Endodermal cell (in vitro differentiated cells): Measurements from ENCODE around the gene SSB. TPM values are rescaled to one million over a fixed set of nuclear protein-coding genes. Genes with fewer than 3 reads are reported as not detected.
"Not testable (repeated sequence)": the region's sequence is repeated elsewhere in the genome, so short reads cannot be mapped to it uniquely, and the experiment has no call there.

ENCODE experiments used
- DNase-seq: peaks from one replicate; pipeline ENCODE4 v3.0.0-alpha.2; 2017
- H3K27ac ChIP-seq: 2 replicates; pipeline ENCODE4 v1.5.1; 2013; ENCODE audit warnings: mild to moderate bottlenecking, low read depth, low read length, moderate library complexity
- H3K27me3 ChIP-seq: 2 replicates; pipeline ENCODE4 v1.6.1; 2013; ENCODE audit warnings: mild to moderate bottlenecking, low read length, moderate library complexity; ENCODE audit not compliant: insufficient read depth, control insufficient read depth, poor library complexity, severe bottlenecking
- H3K36me3 ChIP-seq: 2 replicates; pipeline ENCODE4 v1.7.0; 2013; ENCODE audit warnings: mild to moderate bottlenecking, low read length, moderate library complexity; ENCODE audit not compliant: control insufficient read depth, insufficient read depth
- H3K4me1 ChIP-seq: one replicate; pipeline ENCODE4 v1.7.0; 2013; ENCODE audit warnings: low read length; ENCODE audit not compliant: control insufficient read depth, insufficient read depth
- H3K4me3 ChIP-seq: 2 replicates; pipeline ENCODE4 v1.5.1; 2013; ENCODE audit warnings: mild to moderate bottlenecking, low read length, moderate library complexity
- H3K9ac ChIP-seq: 2 replicates; pipeline ENCODE4 v1.6.1; 2013; ENCODE audit warnings: mild to moderate bottlenecking, low read length, moderate library complexity; ENCODE audit not compliant: poor library complexity, severe bottlenecking; ENCODE audit errors: extremely low read depth
- H3K9me3 ChIP-seq: 2 replicates; pipeline ENCODE4 v1.6.1; 2013; ENCODE audit warnings: mild to moderate bottlenecking, low read length, moderate library complexity; ENCODE audit not compliant: control insufficient read depth
- H3K27ac Mint-ChIP-seq: 2 replicates; pipeline ENCODE4 v1.8.0; 2020; ENCODE audit warnings: mixed read lengths
- H3K27me3 Mint-ChIP-seq: 2 replicates; pipeline ENCODE4 v1.8.0; 2021; ENCODE audit warnings: mild to moderate bottlenecking, mixed read lengths; ENCODE audit not compliant: insufficient read depth
- H3K36me3 Mint-ChIP-seq: 2 replicates; pipeline ENCODE4 v1.8.0; 2020; ENCODE audit warnings: low read depth, mixed read lengths
- H3K4me1 Mint-ChIP-seq: 2 replicates; pipeline ENCODE4 v1.8.0; 2020; ENCODE audit warnings: mixed read lengths
- H3K4me3 Mint-ChIP-seq: 2 replicates; pipeline ENCODE4 v1.8.0; 2020; ENCODE audit warnings: mild to moderate bottlenecking, moderate library complexity, mixed read lengths
- H3K9me3 Mint-ChIP-seq: 2 replicates; pipeline ENCODE4 v1.8.0; 2020; ENCODE audit warnings: mild to moderate bottlenecking, mixed read lengths
- WGBS, 2 experiments: methylation state at CpG; one replicate each; pipeline versions ENCODE4 v1.1.5 to v1.1.7; 2013; ENCODE audit warnings: missing lambda C conversion rate in 2 of 2, mixed read lengths in 1 of 2; ENCODE audit not compliant: insufficient coverage in 1 of 2, insufficient read length in 1 of 2; 5-methylcytosine and 5-hydroxymethylcytosine counted together
- total RNA-seq, 2 donors: library from RNA; stranded (reverse); fragmentation: NEBNext Ultra II Directional in 1 of 2; extraction: Animal tissue kit (Norgen Biotek cat#: 25700) in 1 of 2; gene quantifications; 2 replicates in 1 of 2; 3 replicates in 1 of 2; pipeline ENCODE4 v1.2.1, GENCODE V29; 2021
- TF ChIP-seq, protein P1 (sequence below): fragments of 200-600 bp; sonication (generic); conservative IDR thresholded peaks from 2 replicates; pipeline ENCODE4 v1.5.0; 2021; ENCODE audit warnings: antibody characterized with exemption, mild to moderate bottlenecking

The SSB gene
- total RNA-seq, 2 donors from 2014 or later = 182 to 208 TPM

DNA sequence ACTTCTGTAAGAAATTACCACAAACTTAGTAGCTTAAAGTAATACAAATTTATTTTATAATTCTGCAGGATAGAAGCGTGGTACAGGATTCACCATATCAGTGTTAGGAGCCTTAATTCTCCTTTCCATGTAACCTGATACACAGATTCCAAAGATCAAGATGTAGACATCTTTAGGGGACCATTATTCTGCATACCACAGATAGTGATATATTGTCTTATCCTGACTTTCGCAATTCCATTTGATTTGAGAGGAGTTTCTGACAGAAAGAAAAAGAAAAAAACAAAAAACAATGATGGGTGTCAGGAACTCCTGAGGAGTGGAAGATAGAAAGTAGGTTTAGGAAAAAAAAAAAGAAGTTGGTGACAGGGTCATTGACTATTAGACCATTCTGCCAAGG lies 40.9 kb upstream of the SSB start:
- DNase-seq = no peak
- peaks cover 32% of the 10 kb centered on the region for H3K36me3 Mint-ChIP-seq
- TF ChIP-seq, protein P1, sequence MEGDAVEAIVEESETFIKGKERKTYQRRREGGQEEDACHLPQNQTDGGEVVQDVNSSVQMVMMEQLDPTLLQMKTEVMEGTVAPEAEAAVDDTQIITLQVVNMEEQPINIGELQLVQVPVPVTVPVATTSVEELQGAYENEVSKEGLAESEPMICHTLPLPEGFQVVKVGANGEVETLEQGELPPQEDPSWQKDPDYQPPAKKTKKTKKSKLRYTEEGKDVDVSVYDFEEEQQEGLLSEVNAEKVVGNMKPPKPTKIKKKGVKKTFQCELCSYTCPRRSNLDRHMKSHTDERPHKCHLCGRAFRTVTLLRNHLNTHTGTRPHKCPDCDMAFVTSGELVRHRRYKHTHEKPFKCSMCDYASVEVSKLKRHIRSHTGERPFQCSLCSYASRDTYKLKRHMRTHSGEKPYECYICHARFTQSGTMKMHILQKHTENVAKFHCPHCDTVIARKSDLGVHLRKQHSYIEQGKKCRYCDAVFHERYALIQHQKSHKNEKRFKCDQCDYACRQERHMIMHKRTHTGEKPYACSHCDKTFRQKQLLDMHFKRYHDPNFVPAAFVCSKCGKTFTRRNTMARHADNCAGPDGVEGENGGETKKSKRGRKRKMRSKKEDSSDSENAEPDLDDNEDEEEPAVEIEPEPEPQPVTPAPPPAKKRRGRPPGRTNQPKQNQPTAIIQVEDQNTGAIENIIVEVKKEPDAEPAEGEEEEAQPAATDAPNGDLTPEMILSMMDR = no peak
- H3K4me1 Mint-ChIP-seq = no peaks in the 10 kb centered on the region
- Histone ChIP-seq H3K27me3 (no peaks in the 10 kb centered on the region), H3K9ac (no peak overlapping the region), H3K4me1 (no peaks in the 10 kb centered on the region), H3K27ac (no peak overlapping the region), H3K36me3 (no peaks in the 10 kb centered on the region), H3K4me3 (peak overlapping the region; percentile 7), H3K9me3 (peaks cover 18% of the 10 kb centered on the region)
- peaks cover 24% of the 10 kb centered on the region for H3K9me3 Mint-ChIP-seq
- H3K4me3 Mint-ChIP-seq = no peak overlapping the region
- H3K27ac Mint-ChIP-seq = no peak overlapping the region
- 82 to 89% methylated on average over 2 of the region's 2 CpGs for WGBS, 2 experiments
- no peaks in the 10 kb centered on the region for H3K27me3 Mint-ChIP-seq

DNA sequence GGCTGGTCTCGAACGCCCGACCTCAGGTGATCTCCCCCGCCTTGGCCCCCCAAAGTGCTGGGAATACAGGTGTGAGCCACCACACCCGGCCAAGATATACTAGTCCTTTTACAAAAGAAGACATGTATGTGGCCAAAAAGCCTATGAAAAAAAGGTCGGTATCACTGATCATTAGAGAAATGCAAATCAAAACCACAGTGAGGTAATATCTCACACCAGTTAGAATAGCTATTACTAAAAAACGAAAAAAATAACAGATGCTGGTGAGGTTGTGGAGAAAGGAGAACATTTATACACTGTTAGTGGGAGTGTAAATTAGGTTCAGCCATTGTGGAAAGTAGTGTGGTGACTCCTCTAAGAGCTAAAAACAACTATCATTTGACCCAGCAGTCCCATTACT lies 38.7 kb upstream of the SSB start:
- TF ChIP-seq, protein P1 = no peak
- Histone ChIP-seq H3K9ac (no peak overlapping the region), H3K27ac (no peak overlapping the region), H3K27me3 (no peaks in the 10 kb centered on the region), H3K4me1 (no peaks in the 10 kb centered on the region), H3K9me3 (peaks cover 18% of the 10 kb centered on the region), H3K36me3 (no peaks in the 10 kb centered on the region), H3K4me3 (no peak overlapping the region)
- WGBS, 2 experiments = 67% methylated on average over 7 of the region's 7 CpGs; no CpG with 5 or more reads in 1 of the 2 experiments
- no peaks in the 10 kb centered on the region for H3K27me3 Mint-ChIP-seq
- peaks cover 28% of the 10 kb centered on the region for H3K9me3 Mint-ChIP-seq
- no peak overlapping the region for H3K27ac Mint-ChIP-seq
- DNase-seq = no peak
- H3K4me1 Mint-ChIP-seq = no peaks in the 10 kb centered on the region
- H3K36me3 Mint-ChIP-seq = peaks cover 34% of the 10 kb centered on the region
- H3K4me3 Mint-ChIP-seq = no peak overlapping the region

DNA sequence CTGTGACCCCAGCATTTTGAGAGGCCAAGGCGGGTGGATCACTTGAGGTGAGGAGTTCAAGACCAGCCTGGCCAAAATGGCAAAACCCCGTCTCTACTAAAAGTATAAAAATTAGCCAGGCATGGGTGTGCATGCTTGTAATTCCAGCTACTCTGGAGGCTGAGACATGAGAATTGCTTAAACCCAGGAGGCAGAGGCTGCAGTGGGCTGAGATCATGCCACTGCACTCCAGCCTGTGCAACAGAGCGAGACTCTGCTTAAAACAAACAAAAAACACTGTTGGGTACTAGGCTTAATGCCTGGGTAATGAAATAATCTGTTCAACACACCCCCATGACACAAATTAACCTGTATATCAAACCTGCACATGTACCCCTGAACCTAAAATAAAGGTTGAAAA lies 37.9 kb upstream of the SSB start:
- H3K36me3 ChIP-seq, H3K4me3 Mint-ChIP-seq, H3K27ac Mint-ChIP-seq, DNase-seq, H3K27ac ChIP-seq, H3K27me3 ChIP-seq, H3K9ac ChIP-seq, H3K4me1 Mint-ChIP-seq, H3K27me3 Mint-ChIP-seq, H3K4me1 ChIP-seq, H3K4me3 ChIP-seq: not testable (repeated sequence)
- H3K36me3 Mint-ChIP-seq = peaks cover 28% of the 10 kb centered on the region
- WGBS, 2 experiments = 95 to 96% methylated on average over 2 to 3 of the region's 3 CpGs
- peaks cover 18% of the 10 kb centered on the region for H3K9me3 ChIP-seq
- peaks cover 22% of the 10 kb centered on the region for H3K9me3 Mint-ChIP-seq
